HG02759 (cell line): ENCODE measurements around the gene MYOM1.
A peak's percentile ranks its signal among the peaks of the same experiment; 100 is the strongest.

ENCODE experiments used
- ATAC-seq: cut with Tn5 transposase; IDR thresholded peaks from one replicate; pipeline ENCODE4 v1.9.1; 2021; ENCODE audit warnings: mild to moderate bottlenecking, moderate library complexity; ENCODE audit not compliant: unreplicated experiment

The MYOM1 gene

GRCh38 chr18:3153107-3153704 is 66.6 kb downstream of the MYOM1 start:
- ATAC-seq: peak; percentile 90

- ATAC-seq: no peak
These were observed 67.5 kb downstream of the MYOM1 start for GRCh38 chr18:3152294-3152693.

- no peak for ATAC-seq
These were observed 68.1 kb downstream of the MYOM1 start for GRCh38 chr18:3151399-3152264.

GRCh38 chr18:3150688-3151087 is 69.1 kb downstream of the MYOM1 start:
- no peak for ATAC-seq

- no peak for ATAC-seq
These were observed 69.5 kb downstream of the MYOM1 start for GRCh38 chr18:3150274-3150673.

GRCh38 chr18:3148930-3149535 is 70.7 kb downstream of the MYOM1 start:
- no peak for ATAC-seq

GRCh38 chr18:3147935-3148554 is 71.7 kb downstream of the MYOM1 start:
- no peak for ATAC-seq

GRCh38 chr18:3140986-3141639 is 78.7 kb downstream of the MYOM1 start:
- ATAC-seq: no peak

GRCh38 chr18:3140342-3140741 is 79.4 kb downstream of the MYOM1 start:
- no peak for ATAC-seq

GRCh38 chr18:3139406-3139805 is 80.4 kb downstream of the MYOM1 start:
- ATAC-seq: no peak

GRCh38 chr18:3138274-3138975 is 81.3 kb downstream of the MYOM1 start:
- no peak for ATAC-seq

GRCh38 chr18:3135536-3135935 is 84.2 kb downstream of the MYOM1 start:
- ATAC-seq: no peak

GRCh38 chr18:3132700-3133099 is 87.1 kb downstream of the MYOM1 start:
- ATAC-seq: no peak

GRCh38 chr18:3130344-3130743 is 89.4 kb downstream of the MYOM1 start:
- ATAC-seq: no peak

GRCh38 chr18:3129053-3129864 is 90.5 kb downstream of the MYOM1 start:
- ATAC-seq: peak; percentile 98

- ATAC-seq: no peak
These were observed 93.2 kb downstream of the MYOM1 start for GRCh38 chr18:3126457-3127097.

GRCh38 chr18:3124822-3125221 is 94.9 kb downstream of the MYOM1 start:
- ATAC-seq: no peak

- ATAC-seq: no peak
These were observed 96.9 kb downstream of the MYOM1 start for GRCh38 chr18:3122851-3123250.

GRCh38 chr18:3121259-3121658 is 98.5 kb downstream of the MYOM1 start:
- no peak for ATAC-seq
